ENCODE measurements around the gene APC2. TPM values are rescaled to one million over a fixed set of nuclear protein-coding genes. Genes with fewer than 3 reads are reported as not detected.

The APC2 gene
- total RNA-seq, 2 experiments from 2014 or later = 0.57 to 5.5 TPM

- H3K79me2 ChIP-seq (ENCODE audit: insufficient read depth, low read depth, low read length) = no peaks in the 10 kb centered on the region
- peaks cover 4% of the 10 kb centered on the region for H3K4me1 ChIP-seq (ENCODE audit: insufficient read depth, low read length, poor library complexity, severe bottlenecking)
- H4K20me1 ChIP-seq (ENCODE audit: insufficient read depth, low read length) = no peaks in the 10 kb centered on the region
- no peaks in the 10 kb centered on the region for H3K36me3 ChIP-seq (ENCODE audit: insufficient read depth, low read length)
- no TSS peak for BruUV-seq (replicated peaks)
- no peaks in the 10 kb centered on the region for H3K9me2 ChIP-seq (ENCODE audit: insufficient read depth, low read length)
- DNase-seq (ENCODE audit: low spot score) = no peak
- TF ChIP-seq EZH2phosphoT487 (IDR thresholded peaks at IDR 0.05; ENCODE audit: borderline replicate concordance, low read depth, low read length) = no peak
- TF ChIP-seq, protein P1, sequence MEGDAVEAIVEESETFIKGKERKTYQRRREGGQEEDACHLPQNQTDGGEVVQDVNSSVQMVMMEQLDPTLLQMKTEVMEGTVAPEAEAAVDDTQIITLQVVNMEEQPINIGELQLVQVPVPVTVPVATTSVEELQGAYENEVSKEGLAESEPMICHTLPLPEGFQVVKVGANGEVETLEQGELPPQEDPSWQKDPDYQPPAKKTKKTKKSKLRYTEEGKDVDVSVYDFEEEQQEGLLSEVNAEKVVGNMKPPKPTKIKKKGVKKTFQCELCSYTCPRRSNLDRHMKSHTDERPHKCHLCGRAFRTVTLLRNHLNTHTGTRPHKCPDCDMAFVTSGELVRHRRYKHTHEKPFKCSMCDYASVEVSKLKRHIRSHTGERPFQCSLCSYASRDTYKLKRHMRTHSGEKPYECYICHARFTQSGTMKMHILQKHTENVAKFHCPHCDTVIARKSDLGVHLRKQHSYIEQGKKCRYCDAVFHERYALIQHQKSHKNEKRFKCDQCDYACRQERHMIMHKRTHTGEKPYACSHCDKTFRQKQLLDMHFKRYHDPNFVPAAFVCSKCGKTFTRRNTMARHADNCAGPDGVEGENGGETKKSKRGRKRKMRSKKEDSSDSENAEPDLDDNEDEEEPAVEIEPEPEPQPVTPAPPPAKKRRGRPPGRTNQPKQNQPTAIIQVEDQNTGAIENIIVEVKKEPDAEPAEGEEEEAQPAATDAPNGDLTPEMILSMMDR (conservative IDR thresholded peaks at IDR 0.05; ENCODE audit: low read length) = no peak
- intact Hi-C loops (cut with micrococcal nuclease; ENCODE audit: unreplicated experiment) = no loop called here
- H3K27ac ChIP-seq (ENCODE audit: low read depth, low read length, poor library complexity, severe bottlenecking) = no peak overlapping the region
- H2AFZ ChIP-seq (ENCODE audit: low read length) = no peak overlapping the region
- ChIA-PET POLR2A (interaction anchor here (0.5 kb wide), 1 partner anchor 11 kb away, joined by 3 read pairs; no protein-coding TSS in a partner anchor), CTCF (ENCODE audit: unreplicated experiment) (no interaction called here)
- no peaks in the 10 kb centered on the region for H3K9me3 ChIP-seq (ENCODE audit: low read length)
- no peak overlapping the region for H3K4me3 ChIP-seq (ENCODE audit: low read depth, low read length, poor library complexity, severe bottlenecking)
- H3K4me2 ChIP-seq (ENCODE audit: low read length) = no peak overlapping the region
These were observed 56.3 kb downstream of the APC2 start for GRCh38 chr19:1505991-1506881.

GRCh38 chr19:1507192-1507660 is 57.3 kb downstream of the APC2 start:
- H3K9me3 ChIP-seq (ENCODE audit: low read length) = no peaks in the 10 kb centered on the region
- DNase-seq (ENCODE audit: low spot score) = no peak

More at GRCh38 chr19:1507192-1507660, 57.3 kb downstream of the APC2 start:
- ChIA-PET POLR2A (no interaction called here), CTCF (ENCODE audit: unreplicated experiment) (no interaction called here)
- Histone ChIP-seq H2AFZ (ENCODE audit: low read length) (peak overlapping the region; percentile 86; the same call in 1 of the 2 replicates), H3K9me2 (ENCODE audit: insufficient read depth, low read length) (no peaks in the 10 kb centered on the region), H3K27ac (ENCODE audit: low read depth, low read length, poor library complexity, severe bottlenecking) (no peak overlapping the region), H3K36me3 (ENCODE audit: insufficient read depth, low read length) (no peaks in the 10 kb centered on the region), H4K20me1 (ENCODE audit: insufficient read depth, low read length) (no peaks in the 10 kb centered on the region), H3K4me2 (ENCODE audit: low read length) (no peak overlapping the region), H3K4me3 (ENCODE audit: low read depth, low read length, poor library complexity, severe bottlenecking) (peak overlapping the region; percentile 68), H3K4me1 (ENCODE audit: insufficient read depth, low read length, poor library complexity, severe bottlenecking) (peaks cover 4% of the 10 kb centered on the region), H3K79me2 (ENCODE audit: insufficient read depth, low read depth, low read length) (no peaks in the 10 kb centered on the region)
- TF ChIP-seq, protein P1 (conservative IDR thresholded peaks at IDR 0.05; ENCODE audit: low read length) = no peak
- no peak for TF ChIP-seq EZH2phosphoT487 (IDR thresholded peaks at IDR 0.05; ENCODE audit: borderline replicate concordance, low read depth, low read length)
- BruUV-seq (replicated peaks) = no TSS peak
- intact Hi-C loops (cut with micrococcal nuclease; ENCODE audit: unreplicated experiment) = no loop called here
